ENCODE results near the gene IFITM2.

IFITM2 gene

DNA sequence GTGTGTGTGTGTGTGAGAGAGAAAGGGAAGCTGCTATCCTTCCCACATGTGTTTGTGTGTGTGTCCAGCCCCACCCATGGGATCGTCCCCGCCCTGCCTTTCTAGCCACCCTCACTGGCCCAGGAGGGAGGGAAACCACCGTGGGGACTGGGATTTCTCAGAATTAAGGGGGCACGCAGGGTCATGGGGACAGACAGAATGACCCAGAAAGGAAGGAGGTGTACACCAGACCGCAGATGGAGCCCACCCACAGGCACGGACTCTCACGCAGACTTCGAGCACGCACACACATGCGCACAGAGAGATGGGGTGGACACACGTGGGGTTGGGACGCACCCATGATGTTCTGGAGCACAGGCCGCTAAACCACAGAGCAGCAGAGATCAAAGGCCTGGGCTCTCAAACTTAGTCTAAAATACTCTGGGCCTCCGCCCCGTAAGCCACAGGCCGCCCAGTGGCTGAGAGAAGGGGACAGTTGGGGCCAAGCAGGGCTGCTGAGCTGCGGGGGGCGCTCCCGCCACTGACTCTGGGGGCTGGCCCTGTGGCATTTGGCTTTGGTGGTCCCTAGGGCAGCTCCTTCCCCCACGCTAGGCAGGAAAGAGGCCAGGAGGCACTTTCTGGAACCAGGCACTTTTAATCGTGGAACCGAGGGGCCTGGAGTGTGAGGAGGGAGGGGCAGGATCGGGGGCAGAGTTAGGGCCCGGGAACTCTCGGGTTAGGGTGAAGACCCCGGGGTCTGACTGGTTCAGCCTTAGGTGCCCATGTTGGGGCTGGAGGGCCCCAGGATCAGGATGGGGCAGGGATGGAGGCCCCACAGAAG, 9.8 kb upstream of the IFITM2 start:
- TF ChIP-seq, protein P1, sequence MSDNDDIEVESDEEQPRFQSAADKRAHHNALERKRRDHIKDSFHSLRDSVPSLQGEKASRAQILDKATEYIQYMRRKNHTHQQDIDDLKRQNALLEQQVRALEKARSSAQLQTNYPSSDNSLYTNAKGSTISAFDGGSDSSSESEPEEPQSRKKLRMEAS (IDR thresholded peaks at IDR 0.05) = no peak
- TF ChIP-seq TCF12 (IDR thresholded peaks at IDR 0.05; ENCODE audit: low read depth) (no peak), EP300 (IDR thresholded peaks at IDR 0.05; ENCODE audit: borderline replicate concordance) (no peak), TAF1 (IDR thresholded peaks at IDR 0.05; ENCODE audit: low read depth) (no peak), RAD21 (IDR thresholded peaks at IDR 0.05; ENCODE audit: low read depth) (no peak), YY1 (IDR thresholded peaks at IDR 0.05; ENCODE audit: low read depth) (no peak), TEAD4 (IDR thresholded peaks at IDR 0.05) (no peak), ZBTB7A (IDR thresholded peaks at IDR 0.05; ENCODE audit: low read depth) (no peak)
- TF ChIP-seq, protein P2, sequence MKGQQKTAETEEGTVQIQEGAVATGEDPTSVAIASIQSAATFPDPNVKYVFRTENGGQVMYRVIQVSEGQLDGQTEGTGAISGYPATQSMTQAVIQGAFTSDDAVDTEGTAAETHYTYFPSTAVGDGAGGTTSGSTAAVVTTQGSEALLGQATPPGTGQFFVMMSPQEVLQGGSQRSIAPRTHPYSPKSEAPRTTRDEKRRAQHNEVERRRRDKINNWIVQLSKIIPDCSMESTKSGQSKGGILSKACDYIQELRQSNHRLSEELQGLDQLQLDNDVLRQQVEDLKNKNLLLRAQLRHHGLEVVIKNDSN (IDR thresholded peaks at IDR 0.05) = no peak
- TF ChIP-seq, protein P3, sequence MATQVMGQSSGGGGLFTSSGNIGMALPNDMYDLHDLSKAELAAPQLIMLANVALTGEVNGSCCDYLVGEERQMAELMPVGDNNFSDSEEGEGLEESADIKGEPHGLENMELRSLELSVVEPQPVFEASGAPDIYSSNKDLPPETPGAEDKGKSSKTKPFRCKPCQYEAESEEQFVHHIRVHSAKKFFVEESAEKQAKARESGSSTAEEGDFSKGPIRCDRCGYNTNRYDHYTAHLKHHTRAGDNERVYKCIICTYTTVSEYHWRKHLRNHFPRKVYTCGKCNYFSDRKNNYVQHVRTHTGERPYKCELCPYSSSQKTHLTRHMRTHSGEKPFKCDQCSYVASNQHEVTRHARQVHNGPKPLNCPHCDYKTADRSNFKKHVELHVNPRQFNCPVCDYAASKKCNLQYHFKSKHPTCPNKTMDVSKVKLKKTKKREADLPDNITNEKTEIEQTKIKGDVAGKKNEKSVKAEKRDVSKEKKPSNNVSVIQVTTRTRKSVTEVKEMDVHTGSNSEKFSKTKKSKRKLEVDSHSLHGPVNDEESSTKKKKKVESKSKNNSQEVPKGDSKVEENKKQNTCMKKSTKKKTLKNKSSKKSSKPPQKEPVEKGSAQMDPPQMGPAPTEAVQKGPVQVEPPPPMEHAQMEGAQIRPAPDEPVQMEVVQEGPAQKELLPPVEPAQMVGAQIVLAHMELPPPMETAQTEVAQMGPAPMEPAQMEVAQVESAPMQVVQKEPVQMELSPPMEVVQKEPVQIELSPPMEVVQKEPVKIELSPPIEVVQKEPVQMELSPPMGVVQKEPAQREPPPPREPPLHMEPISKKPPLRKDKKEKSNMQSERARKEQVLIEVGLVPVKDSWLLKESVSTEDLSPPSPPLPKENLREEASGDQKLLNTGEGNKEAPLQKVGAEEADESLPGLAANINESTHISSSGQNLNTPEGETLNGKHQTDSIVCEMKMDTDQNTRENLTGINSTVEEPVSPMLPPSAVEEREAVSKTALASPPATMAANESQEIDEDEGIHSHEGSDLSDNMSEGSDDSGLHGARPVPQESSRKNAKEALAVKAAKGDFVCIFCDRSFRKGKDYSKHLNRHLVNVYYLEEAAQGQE (IDR thresholded peaks at IDR 0.05; ENCODE audit: low read depth) = no peak

DNA sequence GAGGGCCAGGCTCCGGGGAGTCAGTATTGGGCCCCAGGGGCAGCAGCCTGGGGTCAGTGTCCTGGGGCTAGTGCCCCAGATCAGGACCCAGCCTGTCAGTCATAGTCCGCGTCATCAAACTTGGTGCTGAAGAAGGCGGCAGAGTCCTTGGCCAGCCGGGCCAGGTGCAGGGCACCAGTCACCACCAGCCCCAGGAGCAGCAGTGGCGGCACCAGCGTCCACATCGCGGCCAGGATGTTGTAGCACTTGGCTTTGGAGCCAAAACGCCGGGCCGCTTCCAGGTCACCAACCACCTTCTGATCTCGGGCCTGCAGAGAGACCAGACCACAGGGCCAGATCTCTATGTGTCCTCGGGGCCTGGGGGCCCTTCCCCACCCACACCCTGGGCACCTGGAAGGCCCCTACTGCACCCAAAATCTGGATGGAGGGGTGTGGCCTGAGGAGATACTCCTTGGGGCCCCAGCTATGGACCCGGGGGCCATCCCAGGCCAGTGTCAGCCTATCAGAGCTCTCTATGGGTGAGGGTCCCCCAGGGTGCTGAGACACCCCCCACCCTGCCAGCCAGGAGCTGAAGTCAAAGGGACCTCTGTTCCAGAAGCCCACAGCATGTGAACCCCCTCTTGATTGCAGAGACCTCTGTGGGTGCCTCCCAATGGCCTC, 9.1 kb upstream of the IFITM2 start:
- TF ChIP-seq NFIC (IDR thresholded peaks at IDR 0.05) = no peak
- TF ChIP-seq EGR1 (IDR thresholded peaks at IDR 0.05) = no peak
- TF ChIP-seq ZBTB7A (IDR thresholded peaks at IDR 0.05; ENCODE audit: low read depth) = no peak
- no peak for TF ChIP-seq YY1 (IDR thresholded peaks at IDR 0.05; ENCODE audit: low read depth)
- no peak for TF ChIP-seq TCF12 (IDR thresholded peaks at IDR 0.05; ENCODE audit: low read depth)
- TF ChIP-seq, protein P3 (IDR thresholded peaks at IDR 0.05; ENCODE audit: low read depth) = no peak
- TF ChIP-seq EP300 (IDR thresholded peaks at IDR 0.05; ENCODE audit: borderline replicate concordance) = no peak
- TF ChIP-seq, protein P2 (IDR thresholded peaks at IDR 0.05) = no peak
- no peak for TF ChIP-seq TAF1 (IDR thresholded peaks at IDR 0.05; ENCODE audit: low read depth)
- TF ChIP-seq TEAD4 (IDR thresholded peaks at IDR 0.05) = no peak
- no peak for TF ChIP-seq RAD21 (IDR thresholded peaks at IDR 0.05; ENCODE audit: low read depth)
- TF ChIP-seq CEBPB (IDR thresholded peaks at IDR 0.05) = no peak
- TF ChIP-seq, protein P1 (IDR thresholded peaks at IDR 0.05) = no peak
- no peak for TF ChIP-seq CREB1 (IDR thresholded peaks at IDR 0.05; ENCODE audit: low read depth)

DNA sequence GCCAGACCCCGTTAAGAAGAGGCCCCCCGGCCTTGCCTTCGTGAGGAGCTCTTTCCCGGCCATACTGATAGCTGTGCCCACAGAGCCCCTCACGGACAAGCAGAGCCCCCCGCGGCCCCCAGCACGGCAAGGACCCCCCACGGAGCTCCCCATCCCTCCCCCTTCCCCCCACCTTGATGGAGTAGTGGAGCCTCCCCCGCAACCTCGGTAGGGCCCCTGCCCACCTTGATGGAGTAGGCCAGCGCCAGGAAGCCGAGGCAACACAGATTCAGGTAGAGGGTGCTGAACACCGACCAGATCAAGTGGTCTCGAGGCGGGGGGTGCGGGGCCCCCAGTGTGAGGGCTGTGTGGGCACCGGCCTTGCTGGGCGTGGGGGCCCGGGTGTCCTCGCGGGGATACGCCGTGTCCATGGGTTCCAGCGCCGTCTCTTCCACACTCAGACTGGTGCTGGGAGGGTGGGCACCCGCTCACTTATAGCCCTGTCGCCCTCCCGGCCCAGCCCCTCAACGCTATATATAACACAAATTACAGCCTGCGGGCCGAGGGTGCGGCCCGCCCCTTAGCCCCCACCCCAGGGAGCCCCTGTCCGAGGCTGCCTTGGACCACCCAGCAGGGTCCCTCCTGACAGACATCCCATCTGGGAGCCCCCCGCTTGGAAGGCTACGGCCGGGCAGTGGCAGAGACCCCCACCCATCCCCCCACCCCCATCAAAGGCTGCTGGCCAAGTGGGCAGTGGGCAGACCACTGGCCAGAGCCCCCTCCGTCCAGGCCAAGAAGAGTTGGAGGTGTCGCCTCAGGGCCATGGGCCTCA, 8.3 kb upstream of the IFITM2 start, which contains the start of gene IFITM5:
IFITM5 (minus strand) TSS at position 446 of the 811 bp plus-strand sequence; CDS start at position 410, 36 bp downstream.
- TF ChIP-seq TAF1 (IDR thresholded peaks at IDR 0.05; ENCODE audit: low read depth) = no peak
- TF ChIP-seq, protein P1 (IDR thresholded peaks at IDR 0.05) = no peak
- TF ChIP-seq, protein P2 (IDR thresholded peaks at IDR 0.05) = no peak
- no peak for TF ChIP-seq FOXM1 (IDR thresholded peaks at IDR 0.05; ENCODE audit: borderline replicate concordance, low read depth)
- no peak for TF ChIP-seq YY1 (IDR thresholded peaks at IDR 0.05; ENCODE audit: low read depth)
- TF ChIP-seq ZBTB7A (IDR thresholded peaks at IDR 0.05; ENCODE audit: low read depth) = no peak
- no peak for TF ChIP-seq EP300 (IDR thresholded peaks at IDR 0.05; ENCODE audit: borderline replicate concordance)
- no peak for TF ChIP-seq CEBPB (IDR thresholded peaks at IDR 0.05)
- no peak for TF ChIP-seq EGR1 (IDR thresholded peaks at IDR 0.05)
- no peak for TF ChIP-seq CREB1 (IDR thresholded peaks at IDR 0.05; ENCODE audit: low read depth)
- TF ChIP-seq NFIC (IDR thresholded peaks at IDR 0.05) = no peak
- TF ChIP-seq TEAD4 (IDR thresholded peaks at IDR 0.05) = no peak
- no peak for TF ChIP-seq TCF12 (IDR thresholded peaks at IDR 0.05; ENCODE audit: low read depth)
- TF ChIP-seq RAD21 (IDR thresholded peaks at IDR 0.05; ENCODE audit: low read depth) = no peak
- TF ChIP-seq, protein P3 (IDR thresholded peaks at IDR 0.05; ENCODE audit: low read depth) = no peak
